Gastrocnemius medialis (tissue), 4 donors: ENCODE measurements around the gene HIP1.

Source experiments
- CTCF ChIP-seq, 5 experiments: fragments of 450-650 bp in 3 of 5; fragments of 200-600 bp in 2 of 5; sonication (generic) in 2 of 5; IDR thresholded peaks in 4 of 5; conservative IDR thresholded peaks in 1 of 5; 1 replicate in 4 of 5; 2 replicates in 1 of 5; pipeline ENCODE4 v1.5.1; 2016 to 2019; ENCODE audit warnings: antibody characterized with exemption in 5 of 5, mild to moderate bottlenecking in 3 of 5, moderate library complexity in 3 of 5
- POLR2A ChIP-seq, 2 donors: fragments of 450-650 bp; IDR thresholded peaks; one replicate each; pipeline ENCODE4 v1.6.1; 2017; ENCODE audit warnings: antibody characterized with exemption in 2 of 2, mild to moderate bottlenecking in 2 of 2, moderate library complexity in 2 of 2

- TF ChIP-seq CTCF (IDR thresholded peaks at IDR 0.05 in 4 of 5, conservative IDR thresholded peaks at IDR 0.05 in 1 of 5) (no peak), POLR2A (IDR thresholded peaks at IDR 0.05) (no peak)
These were observed 75.3 kb downstream of the HIP1 start for GRCh38 chr7:75663302-75663907.
